Measurements from ENCODE around the gene ABCC12. TPM values are rescaled to one million over a fixed set of nuclear protein-coding genes. Genes with fewer than 3 reads are reported as not detected.
"Not testable (repeated sequence)": the region's sequence is repeated elsewhere in the genome, so short reads cannot be mapped to it uniquely, and the experiment has no call there.

ABCC12 gene
- total and polyA plus RNA-seq, 2 of the 4 experiments (the other 2 are of a cell fraction): under 0.01 TPM; not detected in 1

GRCh38 chr16:48168075-48168474 is 12.3 kb upstream of the ABCC12 start:
- H2BK5ac ChIP-seq (ENCODE audit: low read depth, low read length, poor library complexity, severe bottlenecking): no peak overlapping the region
- WGBS, 2 experiments (ENCODE audit: extremely low coverage in 2 of 2, insufficient read length in 1 of 2): no CpG with 5 or more reads among the region's 1 CpG
- no peaks in the 10 kb centered on the region; the same call in 1 of the 2 replicates for H3K4me1 ChIP-seq (ENCODE audit: control insufficient read depth, insufficient read depth, low read length)
- in situ Hi-C loops (cut with MboI; ENCODE audit: low sequenced_read_pairs): loop anchor here (5.0 to 25.0 kb wide), 3 partner anchors 431 to 1136 kb away; partner anchors contain the start of genes ITFG1 and PHKB
- intact Hi-C loops (cut with micrococcal nuclease): no loop called here
- TF ChIP-seq CHD1 (IDR thresholded peaks at IDR 0.05; ENCODE audit: low read depth, low read length): no peak
- no peak for TF ChIP-seq RCOR1 (IDR thresholded peaks at IDR 0.05; ENCODE audit: insufficient replicate concordance, low read length)
- TF ChIP-seq, protein P1, sequence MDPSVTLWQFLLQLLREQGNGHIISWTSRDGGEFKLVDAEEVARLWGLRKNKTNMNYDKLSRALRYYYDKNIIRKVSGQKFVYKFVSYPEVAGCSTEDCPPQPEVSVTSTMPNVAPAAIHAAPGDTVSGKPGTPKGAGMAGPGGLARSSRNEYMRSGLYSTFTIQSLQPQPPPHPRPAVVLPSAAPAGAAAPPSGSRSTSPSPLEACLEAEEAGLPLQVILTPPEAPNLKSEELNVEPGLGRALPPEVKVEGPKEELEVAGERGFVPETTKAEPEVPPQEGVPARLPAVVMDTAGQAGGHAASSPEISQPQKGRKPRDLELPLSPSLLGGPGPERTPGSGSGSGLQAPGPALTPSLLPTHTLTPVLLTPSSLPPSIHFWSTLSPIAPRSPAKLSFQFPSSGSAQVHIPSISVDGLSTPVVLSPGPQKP (IDR thresholded peaks at IDR 0.05; ENCODE audit: borderline replicate concordance, low read depth, low read length): no peak
- no peaks in the 10 kb centered on the region for H3K36me3 ChIP-seq (ENCODE audit: control insufficient read depth, insufficient read depth, low read length)
- no peak overlapping the region for H4K5ac ChIP-seq (ENCODE audit: low read depth, low read length)
- H3K18ac ChIP-seq (ENCODE audit: low read depth, low read length): no peak overlapping the region
- H2BK120ac ChIP-seq (ENCODE audit: low read depth, low read length): no peak overlapping the region
- no peak overlapping the region for H4K91ac ChIP-seq (ENCODE audit: insufficient read depth, low read depth, low read length)
- no peak overlapping the region for H2BK15ac ChIP-seq (ENCODE audit: low read depth, low read length)
- H3K9me1 ChIP-seq (ENCODE audit: insufficient read depth, low read length): no peaks in the 10 kb centered on the region; the same call in 1 of the 2 replicates
- ATAC-seq (ENCODE audit: low read depth) (no peak), DNase-seq (no peak)
- H2AK5ac ChIP-seq (ENCODE audit: low read depth, low read length): no peak overlapping the region
- H2BK20ac ChIP-seq (ENCODE audit: low read depth, low read length): no peak overlapping the region
- H3K79me1 ChIP-seq (ENCODE audit: low read depth in 1 of 2, low read length in 2 of 2): no peaks in the 10 kb centered on the region
- no peak overlapping the region for H3K23ac ChIP-seq (ENCODE audit: low read depth, low read length)
- no peak overlapping the region for H3K4ac ChIP-seq (ENCODE audit: low read depth, low read length)
- no peak overlapping the region for H3K56ac ChIP-seq (ENCODE audit: extremely low read depth, insufficient read depth, low read length)
- H2AK9ac ChIP-seq (replicated peaks; ENCODE audit: low read depth, low read length, poor library complexity): no peak overlapping the region
- no peak overlapping the region for H3K27ac ChIP-seq (ENCODE audit: insufficient read depth, low read length)
- ChIA-PET POLR2A (ENCODE audit: unreplicated experiment) (no interaction called here), CTCF (interaction anchor here (0.7 kb wide), 1 partner anchor 462 kb away, joined by 3 read pairs; no protein-coding TSS in a partner anchor)
- no peak overlapping the region for H3K9ac ChIP-seq (ENCODE audit: low read depth, low read length)
- no peak overlapping the region for H3K14ac ChIP-seq (replicated peaks; ENCODE audit: low read depth, low read length)
- H4K20me1 ChIP-seq (ENCODE audit: insufficient read depth, low read length): no peaks in the 10 kb centered on the region
- no peak overlapping the region for H2AFZ ChIP-seq (replicated peaks; ENCODE audit: low read length, poor library complexity)
- no peak overlapping the region for H3K4me3 ChIP-seq (ENCODE audit: insufficient read depth, low read depth, low read length)
- dilution Hi-C loops (cut with HindIII; ENCODE audit: low sequenced_read_pairs, unreplicated experiment): no loop called here
- H3K27me3 ChIP-seq (ENCODE audit: control insufficient read depth, insufficient read depth, low read length): peaks cover 2% of the 10 kb centered on the region; the same call in 1 of the 2 replicates
- H4K8ac ChIP-seq (ENCODE audit: low read depth in 2 of 2, low read length in 2 of 2): no peak overlapping the region
- H3K9me3 ChIP-seq (ENCODE audit: control insufficient read depth, insufficient read depth, low read length): no peaks in the 10 kb centered on the region
- BruUV-seq (replicated peaks): no TSS peak
- no peak overlapping the region for H3K4me2 ChIP-seq (ENCODE audit: low read depth, low read length)

GRCh38 chr16:48166617-48167016 is 10.8 kb upstream of the ABCC12 start:
- H3K79me1 ChIP-seq (ENCODE audit: low read depth in 1 of 2, low read length in 2 of 2); BruUV-seq (replicated peaks); H2AK9ac ChIP-seq (replicated peaks; ENCODE audit: low read depth, low read length, poor library complexity); POLR2A ChIA-PET (ENCODE audit: unreplicated experiment); H3K27me3 ChIP-seq (ENCODE audit: control insufficient read depth, insufficient read depth, low read length); H2BK15ac ChIP-seq (ENCODE audit: low read depth, low read length); H2AFZ ChIP-seq (replicated peaks; ENCODE audit: low read length, poor library complexity); H3K36me3 ChIP-seq (ENCODE audit: control insufficient read depth, insufficient read depth, low read length); ATAC-seq (ENCODE audit: low read depth); dilution Hi-C loops (cut with HindIII; ENCODE audit: low sequenced_read_pairs, unreplicated experiment); H2BK120ac ChIP-seq (ENCODE audit: low read depth, low read length); H4K5ac ChIP-seq (ENCODE audit: low read depth, low read length); H3K4me1 ChIP-seq (ENCODE audit: control insufficient read depth, insufficient read depth, low read length); H4K91ac ChIP-seq (ENCODE audit: insufficient read depth, low read depth, low read length); H3K4ac ChIP-seq (ENCODE audit: low read depth, low read length); H3K9me1 ChIP-seq (ENCODE audit: insufficient read depth, low read length); H3K27ac ChIP-seq (ENCODE audit: insufficient read depth, low read length); H3K18ac ChIP-seq (ENCODE audit: low read depth, low read length); H3K14ac ChIP-seq (replicated peaks; ENCODE audit: low read depth, low read length); H3K4me3 ChIP-seq (ENCODE audit: insufficient read depth, low read depth, low read length); H4K8ac ChIP-seq (ENCODE audit: low read depth in 2 of 2, low read length in 2 of 2); H2BK5ac ChIP-seq (ENCODE audit: low read depth, low read length, poor library complexity, severe bottlenecking); H3K56ac ChIP-seq (ENCODE audit: extremely low read depth, insufficient read depth, low read length); H3K9me3 ChIP-seq (ENCODE audit: control insufficient read depth, insufficient read depth, low read length); H4K20me1 ChIP-seq (ENCODE audit: insufficient read depth, low read length); H2AK5ac ChIP-seq (ENCODE audit: low read depth, low read length); DNase-seq; H2BK20ac ChIP-seq (ENCODE audit: low read depth, low read length); H3K23ac ChIP-seq (ENCODE audit: low read depth, low read length); H3K9ac ChIP-seq (ENCODE audit: low read depth, low read length); H3K4me2 ChIP-seq (ENCODE audit: low read depth, low read length): not testable (repeated sequence)
- CTCF ChIA-PET: interaction anchor here (0.8 kb wide), 1 partner anchor 18 kb away, joined by 3 read pairs; no protein-coding TSS in a partner anchor
- WGBS, 2 experiments (ENCODE audit: extremely low coverage in 2 of 2, insufficient read length in 1 of 2): 80% methylated on average over 1 of the region's 5 CpGs; no CpG with 5 or more reads in 1 of the 2 experiments
- intact Hi-C loops (cut with micrococcal nuclease) (loop anchor here (2.0 kb wide), 1 partner anchor 376 kb away; no protein-coding TSS in a partner anchor), in situ Hi-C loops (cut with MboI; ENCODE audit: low sequenced_read_pairs) (loop anchor here (5.0 to 25.0 kb wide), 3 partner anchors 429 to 1134 kb away; partner anchors contain the start of genes ITFG1 and PHKB)
